HCT116 (cell line): ENCODE data around the gene ATXN7L2. TPM values are rescaled to one million over a fixed set of nuclear protein-coding genes. Genes with fewer than 3 reads are reported as not detected.

Experiments
- ATAC-seq: fragments of 200-7000 bp; cut with Tn5 transposase; 2 replicates; pipeline ENCODE4 v1.9.1; 2020; ENCODE audit warnings: mild to moderate bottlenecking, moderate library complexity
- BruUV-seq: library from RNA; stranded (reverse); fragments of 400-500 nt; replicated peaks from 2 replicates; lab custom pipeline; 2021; lab: Mats Ljungman, UMichigan
- CTCF ChIA-PET: fragments of 300-600 bp; sonication (Branson Sonifier 250); formaldehyde crosslinking; loops from one replicate; lab custom pipeline; 2021; ENCODE audit warnings: antibody characterized with exemption; lab: Charles Lee
- POLR2A ChIA-PET: fragments of 300-600, 350-600 bp; sonication (Branson Sonifier 250); formaldehyde crosslinking; loops from one replicate; lab custom pipeline; 2021; ENCODE audit warnings: antibody characterized with exemption; lab: Charles Lee
- RAD21 ChIA-PET, 2 experiments: fragments of 300-600 bp; sonication (Branson Sonifier 250); formaldehyde crosslinking; loops; one replicate each; lab custom pipeline; 2023; ENCODE audit warnings: low total read pairs in 2 of 2; ENCODE audit not compliant: uncharacterized antibody in 2 of 2, unreplicated experiment in 2 of 2, low non-redundant PET in 1 of 2; lab: Charles Lee
- DNase-seq: peaks from one replicate; pipeline ENCODE4 v3.0.0-alpha.2; 2010; ENCODE audit warnings: low read depth, low spot score
- H2AFZ ChIP-seq: fragments of 200-600 bp; shearing (Covaris generic), sonication (generic); 2 replicates; pipeline ENCODE4 v1.6.1; 2017; ENCODE audit warnings: low read depth, mixed run types, mixed read lengths, antibody characterized with exemption, low read length; ENCODE audit not compliant: poor library complexity, severe bottlenecking
- H3K27ac ChIP-seq: 2 replicates; pipeline ENCODE4 v1.5.1; 2012; ENCODE audit warnings: low read depth, low read length
- H3K27me3 ChIP-seq: fragments of 200-600 bp; sonication (generic); 2 replicates; pipeline ENCODE4 v1.6.1; 2016; ENCODE audit warnings: mixed run types, low read length, mixed read lengths; ENCODE audit not compliant: insufficient read depth
- H3K36me3 ChIP-seq, 2 experiments: fragments of 200-500 bp in 1 of 2; fragments of 200-600 bp in 1 of 2; sonication (Bioruptor generic) in 1 of 2; sonication (generic) in 1 of 2; 2 replicates each; pipeline versions ENCODE4 v1.5.1 to v1.6.1; 2014 to 2016; ENCODE audit warnings: low read length in 2 of 2, inconsistent platforms in 1 of 2, mixed read lengths in 1 of 2, mixed run types in 1 of 2; ENCODE audit not compliant: insufficient read depth in 2 of 2, control insufficient read depth in 1 of 2
- H3K4me1 ChIP-seq, 2 experiments: fragments of 200-600 bp in 1 of 2; sonication (generic) in 1 of 2; 2 replicates each; pipeline versions ENCODE4 v1.5.1 to v1.6.1; 2012 to 2017; ENCODE audit warnings: low read length in 2 of 2, inconsistent platforms in 1 of 2, mild to moderate bottlenecking in 1 of 2, mixed read lengths in 1 of 2, mixed run types in 1 of 2, moderate library complexity in 1 of 2; ENCODE audit not compliant: insufficient read depth in 2 of 2, control insufficient read depth in 1 of 2
- H3K4me2 ChIP-seq: fragments of 200-600 bp; sonication (generic); 2 replicates; pipeline ENCODE4 v1.6.1; 2017; ENCODE audit warnings: mixed run types, low read length, mixed read lengths
- H3K4me3 ChIP-seq, 2 experiments: fragments of 200-600 bp in 1 of 2; sonication (generic) in 1 of 2; replicated peaks in 1 of 2; 2 replicates each; pipeline ENCODE4 v1.5.1; 2011 to 2016; ENCODE audit warnings: low read length in 2 of 2, control low read depth in 1 of 2, low read depth in 1 of 2, mild to moderate bottlenecking in 1 of 2, mixed read lengths in 1 of 2, mixed run types in 1 of 2
- H3K79me2 ChIP-seq: fragments of 200-600 bp; sonication (generic); 2 replicates; pipeline ENCODE4 v1.6.1; 2017; ENCODE audit warnings: mild to moderate bottlenecking, mixed run types, low read length, moderate library complexity, mixed read lengths; ENCODE audit not compliant: insufficient read depth
- H3K9ac ChIP-seq: fragments of 200-600 bp; sonication (generic); 2 replicates; pipeline ENCODE4 v1.6.1; 2016; ENCODE audit warnings: low read length, mixed read lengths
- H3K9me2 ChIP-seq: fragments of 200-600 bp; sonication (generic), shearing (Covaris generic); 2 replicates; pipeline ENCODE4 v1.6.1; 2017; ENCODE audit warnings: mixed run types, mild to moderate bottlenecking, moderate library complexity; ENCODE audit not compliant: insufficient read depth
- H3K9me3 ChIP-seq, 2 experiments: fragments of 200-500 bp in 1 of 2; fragments of 200-600 bp in 1 of 2; sonication (Bioruptor generic) in 1 of 2; sonication (generic) in 1 of 2; 2 replicates each; pipeline ENCODE4 v1.6.1; 2014 to 2017; ENCODE audit warnings: low read length in 2 of 2, mixed read lengths in 2 of 2, inconsistent platforms in 1 of 2, low read depth in 1 of 2, mild to moderate bottlenecking in 1 of 2, mixed run types in 1 of 2, moderate library complexity in 1 of 2; ENCODE audit not compliant: control insufficient read depth in 1 of 2, insufficient read depth in 1 of 2
- H4K20me1 ChIP-seq: fragments of 200-600 bp; sonication (generic), shearing (Covaris generic); 2 replicates; pipeline ENCODE4 v1.6.1; 2017; ENCODE audit warnings: mixed run types, mild to moderate bottlenecking, moderate library complexity; ENCODE audit not compliant: insufficient read depth
- CBX3 ChIP-seq: IDR thresholded peaks from 2 replicates; pipeline ENCODE4 v1.6.1; 2012; ENCODE audit warnings: low read depth
- EGR1 ChIP-seq: IDR thresholded peaks from 2 replicates; pipeline ENCODE4 v1.6.1; 2012; ENCODE audit warnings: low read depth
- FOSL1 ChIP-seq: IDR thresholded peaks from 2 replicates; pipeline ENCODE4 v1.6.1; 2012; ENCODE audit warnings: low read depth
- JUND ChIP-seq: IDR thresholded peaks from 2 replicates; pipeline ENCODE4 v1.6.1; 2012
- POLR2A ChIP-seq: IDR thresholded peaks from 2 replicates; pipeline ENCODE4 v1.7.0; 2011; ENCODE audit warnings: borderline replicate concordance; ENCODE audit not compliant: insufficient read depth, insufficient read length; ENCODE audit errors: extremely low read depth
- POLR2AphosphoS5 ChIP-seq: IDR thresholded peaks from 2 replicates; pipeline ENCODE4 v1.6.1; 2011; ENCODE audit warnings: mild to moderate bottlenecking, low read depth, low read length, moderate library complexity
- SIN3A ChIP-seq: IDR thresholded peaks from 2 replicates; pipeline ENCODE4 v1.6.1; 2012; ENCODE audit warnings: low read depth
- SP1 ChIP-seq: IDR thresholded peaks from 2 replicates; pipeline ENCODE4 v1.6.1; 2012; ENCODE audit warnings: low read depth
- ZFX ChIP-seq: fragments of 450-650 bp; IDR thresholded peaks from 2 replicates; pipeline ENCODE4 v1.6.1; 2017
- intact Hi-C: fragments of 100-400 bp; cut with micrococcal nuclease; formaldehyde crosslinking; loops from 2 replicates; pipeline ENCODE4 v1.10.0; 2022
- total RNA-seq: library from RNA; stranded (reverse); gene quantifications from one replicate; pipeline ENCODE4 v1.2.1, GENCODE V29; 2021; ENCODE audit not compliant: unreplicated experiment
- TF ChIP-seq, protein P1 (sequence below): IDR thresholded peaks from 2 replicates; pipeline ENCODE4 v1.6.1; 2012
- TF ChIP-seq, protein P2 (sequence below): IDR thresholded peaks from 2 replicates; pipeline ENCODE4 v1.6.1; 2012
- TF ChIP-seq, protein P3 (sequence below), 3 experiments: fragments of 200-600 bp in 1 of 3; sonication (generic) in 1 of 3; IDR thresholded peaks in 2 of 3; conservative IDR thresholded peaks in 1 of 3; 2 replicates each; pipeline ENCODE4 v1.5.1; 2012 to 2017; ENCODE audit warnings: low read depth in 2 of 3, low read length in 2 of 3, antibody characterized with exemption in 1 of 3, borderline replicate concordance in 1 of 3, control low read depth in 1 of 3, mild to moderate bottlenecking in 1 of 3, mixed read lengths in 1 of 3, mixed run types in 1 of 3, moderate library complexity in 1 of 3; ENCODE audit not compliant: insufficient read depth in 1 of 3

The ATXN7L2 gene
- total RNA-seq, 1 experiment from 2014 or later = 7.2 TPM

DNA sequence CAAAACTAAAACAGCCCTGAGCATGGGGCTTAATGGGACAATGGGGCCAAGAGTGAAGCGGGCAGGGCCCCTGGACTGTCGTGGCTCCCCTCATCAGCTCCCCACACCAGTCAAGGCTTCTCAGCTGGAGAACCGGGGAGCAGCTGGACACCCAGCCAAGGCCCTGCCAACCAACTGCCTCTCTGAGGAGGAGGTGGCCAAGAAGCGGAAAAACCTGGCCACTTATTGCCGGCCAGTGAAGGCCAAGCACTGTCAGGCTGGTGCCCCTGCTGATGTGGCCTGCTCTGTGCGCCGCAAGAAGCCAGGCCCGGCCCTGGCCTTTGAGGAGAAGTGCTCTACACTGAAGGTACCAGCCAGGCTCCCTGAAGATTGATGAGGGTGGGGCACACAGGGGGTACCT, 7.7 kb downstream of the ATXN7L2 start:
- no peak for TF ChIP-seq SIN3A
- no peak for TF ChIP-seq CBX3
- TF ChIP-seq JUND = no peak
- no peak for TF ChIP-seq POLR2A
- no peak for TF ChIP-seq ZFX
- no peak for TF ChIP-seq FOSL1
- TF ChIP-seq, protein P1, sequence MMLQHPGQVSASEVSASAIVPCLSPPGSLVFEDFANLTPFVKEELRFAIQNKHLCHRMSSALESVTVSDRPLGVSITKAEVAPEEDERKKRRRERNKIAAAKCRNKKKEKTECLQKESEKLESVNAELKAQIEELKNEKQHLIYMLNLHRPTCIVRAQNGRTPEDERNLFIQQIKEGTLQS = no peak
- TF ChIP-seq, protein P2, sequence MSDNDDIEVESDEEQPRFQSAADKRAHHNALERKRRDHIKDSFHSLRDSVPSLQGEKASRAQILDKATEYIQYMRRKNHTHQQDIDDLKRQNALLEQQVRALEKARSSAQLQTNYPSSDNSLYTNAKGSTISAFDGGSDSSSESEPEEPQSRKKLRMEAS = no peak
- TF ChIP-seq SP1 = no peak
- no peak for TF ChIP-seq POLR2AphosphoS5
- no peak for TF ChIP-seq EGR1
- TF ChIP-seq, protein P3, sequence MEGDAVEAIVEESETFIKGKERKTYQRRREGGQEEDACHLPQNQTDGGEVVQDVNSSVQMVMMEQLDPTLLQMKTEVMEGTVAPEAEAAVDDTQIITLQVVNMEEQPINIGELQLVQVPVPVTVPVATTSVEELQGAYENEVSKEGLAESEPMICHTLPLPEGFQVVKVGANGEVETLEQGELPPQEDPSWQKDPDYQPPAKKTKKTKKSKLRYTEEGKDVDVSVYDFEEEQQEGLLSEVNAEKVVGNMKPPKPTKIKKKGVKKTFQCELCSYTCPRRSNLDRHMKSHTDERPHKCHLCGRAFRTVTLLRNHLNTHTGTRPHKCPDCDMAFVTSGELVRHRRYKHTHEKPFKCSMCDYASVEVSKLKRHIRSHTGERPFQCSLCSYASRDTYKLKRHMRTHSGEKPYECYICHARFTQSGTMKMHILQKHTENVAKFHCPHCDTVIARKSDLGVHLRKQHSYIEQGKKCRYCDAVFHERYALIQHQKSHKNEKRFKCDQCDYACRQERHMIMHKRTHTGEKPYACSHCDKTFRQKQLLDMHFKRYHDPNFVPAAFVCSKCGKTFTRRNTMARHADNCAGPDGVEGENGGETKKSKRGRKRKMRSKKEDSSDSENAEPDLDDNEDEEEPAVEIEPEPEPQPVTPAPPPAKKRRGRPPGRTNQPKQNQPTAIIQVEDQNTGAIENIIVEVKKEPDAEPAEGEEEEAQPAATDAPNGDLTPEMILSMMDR (IDR thresholded peaks at IDR 0.05 in 2 of 3, conservative IDR thresholded peaks at IDR 0.05 in 1 of 3; ENCODE audit: borderline replicate concordance in 1 of 3, insufficient read depth in 1 of 3, low read depth in 2 of 3, low read length in 2 of 3) = no peak
- H3K9me2 ChIP-seq = no peaks in the 10 kb centered on the region
- no peaks in the 10 kb centered on the region for H3K9me3 ChIP-seq
- H4K20me1 ChIP-seq = no peaks in the 10 kb centered on the region
- intact Hi-C loops = no loop called here
- no peak overlapping the region for H3K27ac ChIP-seq
- H3K4me2 ChIP-seq = no peak overlapping the region
- no peak overlapping the region for H2AFZ ChIP-seq
- DNase-seq (no peak), ATAC-seq (no peak)
- no peaks in the 10 kb centered on the region; the same call in 1 of the 2 replicates for H3K79me2 ChIP-seq
- H3K4me1 ChIP-seq = peaks cover 10 to 14% of the 10 kb centered on the region in 2 experiments; a peak in 2 of 4 replicates
- no peak overlapping the region for H3K9ac ChIP-seq
- H3K4me3 ChIP-seq = no peak overlapping the region
- BruUV-seq = no TSS peak
- 0 out of 4 replicates have a peak, but pooled peaks cover 0 to 4% of the 10 kb centered on the region in 2 experiments for H3K36me3 ChIP-seq
- H3K27me3 ChIP-seq = no peaks in the 10 kb centered on the region
- ChIA-PET CTCF (interaction anchor here (0.7 to 7.1 kb wide), 8 partner anchors 18 to 209 kb away, joined by 3 to 146 read pairs (median 4); partner anchors contain the start of genes GNAI3 and PSRC1), RAD21 (interaction anchor here in 1 of 2 experiments (1.6 kb wide), 1 partner anchor 41 kb away, joined by 5 read pairs; no protein-coding TSS in a partner anchor), POLR2A (interaction anchor here (1.1 kb wide), 1 partner anchor 40 kb away, joined by 3 read pairs; no protein-coding TSS in a partner anchor)
